H1 (cell line): Measurements from ENCODE around the gene ERCC1. TPM values are rescaled to one million over a fixed set of nuclear protein-coding genes. Genes with fewer than 3 reads are reported as not detected.

ENCODE experiments used
- KDM1A ChIP-seq: fragments of 200-600, 300-600 bp; sonication (generic); IDR thresholded peaks from 2 replicates; pipeline ENCODE4 v1.7.1; 2016; ENCODE audit warnings: mild to moderate bottlenecking, low read length, borderline replicate concordance
- SIN3A ChIP-seq, 2 experiments: IDR thresholded peaks in 1 of 2; conservative IDR thresholded peaks in 1 of 2; 2 replicates each; pipeline ENCODE4 v1.6.1; 2011 to 2012; ENCODE audit warnings: low read length in 2 of 2, improper control_type of control experiment in 1 of 2, low read depth in 1 of 2, mild to moderate bottlenecking in 1 of 2
- SIRT6 ChIP-seq: IDR thresholded peaks from one replicate; pipeline ENCODE4 v1.7.1; 2012; ENCODE audit warnings: low read length, inconsistent platforms
- SP4 ChIP-seq: IDR thresholded peaks from 2 replicates; pipeline ENCODE4 v1.6.1; 2012; ENCODE audit warnings: low read length, inconsistent platforms
- TAF1 ChIP-seq: IDR thresholded peaks from 2 replicates; pipeline ENCODE4 v1.6.1; 2011; ENCODE audit warnings: mild to moderate bottlenecking, low read depth, low read length
- YY1 ChIP-seq: IDR thresholded peaks from 2 replicates; pipeline ENCODE4 v1.6.1; 2011; ENCODE audit warnings: low read depth, mild to moderate bottlenecking, low read length
- ZNF274 ChIP-seq: IDR thresholded peaks from 2 replicates; pipeline ENCODE4 v1.7.0; 2012; ENCODE audit warnings: low read length, borderline replicate concordance; ENCODE audit errors: extremely low read depth
- polyA plus RNA-seq, 7 experiments: library from polyadenylated mRNA; depleted of rRNA in 3 of 7; stranded (reverse) in 5 of 7; unstranded in 2 of 7; fragments of >200 nt in 5 of 7; fragments of 200-250 nt in 2 of 7; gene quantifications; 1 replicate in 5 of 7; 2 replicates in 1 of 7; 4 replicates in 1 of 7; pipeline versions ENCODE4 v1.2.1 to v1.2.3, GENCODE V29; 2011 to 2013; ENCODE audit warnings: missing spikeins in 2 of 7, mixed read lengths in 2 of 7
- total RNA-seq: library from RNA; stranded (reverse); fragmentation: NEBNext Ultra II Directional; extraction: Animal tissue kit (Norgen Biotek cat#: 25700); gene quantifications from 2 replicates; pipeline ENCODE4 v1.2.1, GENCODE V29; 2021
- TF ChIP-seq, protein P1 (sequence below): fragments of 300-600 bp; sonication (generic); IDR thresholded peaks from 2 replicates; pipeline ENCODE4 v1.7.1; 2012; ENCODE audit warnings: low read length, moderate library complexity, mild to moderate bottlenecking, inconsistent platforms; ENCODE audit not compliant: insufficient replicate concordance
- TF ChIP-seq, protein P2 (sequence below): IDR thresholded peaks from 2 replicates; pipeline ENCODE4 v1.6.1; 2012; ENCODE audit warnings: inconsistent platforms

The ERCC1 gene
- total and polyA plus RNA-seq, 2 of the 8 experiments (the other 6 are each of a cell fraction or from before 2014, with no cell fraction given): 44.7 to 94.2 TPM

- TF ChIP-seq, protein P1, sequence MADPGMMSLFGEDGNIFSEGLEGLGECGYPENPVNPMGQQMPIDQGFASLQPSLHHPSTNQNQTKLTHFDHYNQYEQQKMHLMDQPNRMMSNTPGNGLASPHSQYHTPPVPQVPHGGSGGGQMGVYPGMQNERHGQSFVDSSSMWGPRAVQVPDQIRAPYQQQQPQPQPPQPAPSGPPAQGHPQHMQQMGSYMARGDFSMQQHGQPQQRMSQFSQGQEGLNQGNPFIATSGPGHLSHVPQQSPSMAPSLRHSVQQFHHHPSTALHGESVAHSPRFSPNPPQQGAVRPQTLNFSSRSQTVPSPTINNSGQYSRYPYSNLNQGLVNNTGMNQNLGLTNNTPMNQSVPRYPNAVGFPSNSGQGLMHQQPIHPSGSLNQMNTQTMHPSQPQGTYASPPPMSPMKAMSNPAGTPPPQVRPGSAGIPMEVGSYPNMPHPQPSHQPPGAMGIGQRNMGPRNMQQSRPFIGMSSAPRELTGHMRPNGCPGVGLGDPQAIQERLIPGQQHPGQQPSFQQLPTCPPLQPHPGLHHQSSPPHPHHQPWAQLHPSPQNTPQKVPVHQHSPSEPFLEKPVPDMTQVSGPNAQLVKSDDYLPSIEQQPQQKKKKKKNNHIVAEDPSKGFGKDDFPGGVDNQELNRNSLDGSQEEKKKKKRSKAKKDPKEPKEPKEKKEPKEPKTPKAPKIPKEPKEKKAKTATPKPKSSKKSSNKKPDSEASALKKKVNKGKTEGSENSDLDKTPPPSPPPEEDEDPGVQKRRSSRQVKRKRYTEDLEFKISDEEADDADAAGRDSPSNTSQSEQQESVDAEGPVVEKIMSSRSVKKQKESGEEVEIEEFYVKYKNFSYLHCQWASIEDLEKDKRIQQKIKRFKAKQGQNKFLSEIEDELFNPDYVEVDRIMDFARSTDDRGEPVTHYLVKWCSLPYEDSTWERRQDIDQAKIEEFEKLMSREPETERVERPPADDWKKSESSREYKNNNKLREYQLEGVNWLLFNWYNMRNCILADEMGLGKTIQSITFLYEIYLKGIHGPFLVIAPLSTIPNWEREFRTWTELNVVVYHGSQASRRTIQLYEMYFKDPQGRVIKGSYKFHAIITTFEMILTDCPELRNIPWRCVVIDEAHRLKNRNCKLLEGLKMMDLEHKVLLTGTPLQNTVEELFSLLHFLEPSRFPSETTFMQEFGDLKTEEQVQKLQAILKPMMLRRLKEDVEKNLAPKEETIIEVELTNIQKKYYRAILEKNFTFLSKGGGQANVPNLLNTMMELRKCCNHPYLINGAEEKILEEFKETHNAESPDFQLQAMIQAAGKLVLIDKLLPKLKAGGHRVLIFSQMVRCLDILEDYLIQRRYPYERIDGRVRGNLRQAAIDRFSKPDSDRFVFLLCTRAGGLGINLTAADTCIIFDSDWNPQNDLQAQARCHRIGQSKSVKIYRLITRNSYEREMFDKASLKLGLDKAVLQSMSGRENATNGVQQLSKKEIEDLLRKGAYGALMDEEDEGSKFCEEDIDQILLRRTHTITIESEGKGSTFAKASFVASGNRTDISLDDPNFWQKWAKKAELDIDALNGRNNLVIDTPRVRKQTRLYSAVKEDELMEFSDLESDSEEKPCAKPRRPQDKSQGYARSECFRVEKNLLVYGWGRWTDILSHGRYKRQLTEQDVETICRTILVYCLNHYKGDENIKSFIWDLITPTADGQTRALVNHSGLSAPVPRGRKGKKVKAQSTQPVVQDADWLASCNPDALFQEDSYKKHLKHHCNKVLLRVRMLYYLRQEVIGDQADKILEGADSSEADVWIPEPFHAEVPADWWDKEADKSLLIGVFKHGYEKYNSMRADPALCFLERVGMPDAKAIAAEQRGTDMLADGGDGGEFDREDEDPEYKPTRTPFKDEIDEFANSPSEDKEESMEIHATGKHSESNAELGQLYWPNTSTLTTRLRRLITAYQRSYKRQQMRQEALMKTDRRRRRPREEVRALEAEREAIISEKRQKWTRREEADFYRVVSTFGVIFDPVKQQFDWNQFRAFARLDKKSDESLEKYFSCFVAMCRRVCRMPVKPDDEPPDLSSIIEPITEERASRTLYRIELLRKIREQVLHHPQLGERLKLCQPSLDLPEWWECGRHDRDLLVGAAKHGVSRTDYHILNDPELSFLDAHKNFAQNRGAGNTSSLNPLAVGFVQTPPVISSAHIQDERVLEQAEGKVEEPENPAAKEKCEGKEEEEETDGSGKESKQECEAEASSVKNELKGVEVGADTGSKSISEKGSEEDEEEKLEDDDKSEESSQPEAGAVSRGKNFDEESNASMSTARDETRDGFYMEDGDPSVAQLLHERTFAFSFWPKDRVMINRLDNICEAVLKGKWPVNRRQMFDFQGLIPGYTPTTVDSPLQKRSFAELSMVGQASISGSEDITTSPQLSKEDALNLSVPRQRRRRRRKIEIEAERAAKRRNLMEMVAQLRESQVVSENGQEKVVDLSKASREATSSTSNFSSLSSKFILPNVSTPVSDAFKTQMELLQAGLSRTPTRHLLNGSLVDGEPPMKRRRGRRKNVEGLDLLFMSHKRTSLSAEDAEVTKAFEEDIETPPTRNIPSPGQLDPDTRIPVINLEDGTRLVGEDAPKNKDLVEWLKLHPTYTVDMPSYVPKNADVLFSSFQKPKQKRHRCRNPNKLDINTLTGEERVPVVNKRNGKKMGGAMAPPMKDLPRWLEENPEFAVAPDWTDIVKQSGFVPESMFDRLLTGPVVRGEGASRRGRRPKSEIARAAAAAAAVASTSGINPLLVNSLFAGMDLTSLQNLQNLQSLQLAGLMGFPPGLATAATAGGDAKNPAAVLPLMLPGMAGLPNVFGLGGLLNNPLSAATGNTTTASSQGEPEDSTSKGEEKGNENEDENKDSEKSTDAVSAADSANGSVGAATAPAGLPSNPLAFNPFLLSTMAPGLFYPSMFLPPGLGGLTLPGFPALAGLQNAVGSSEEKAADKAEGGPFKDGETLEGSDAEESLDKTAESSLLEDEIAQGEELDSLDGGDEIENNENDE: no peak
- TF ChIP-seq, protein P2, sequence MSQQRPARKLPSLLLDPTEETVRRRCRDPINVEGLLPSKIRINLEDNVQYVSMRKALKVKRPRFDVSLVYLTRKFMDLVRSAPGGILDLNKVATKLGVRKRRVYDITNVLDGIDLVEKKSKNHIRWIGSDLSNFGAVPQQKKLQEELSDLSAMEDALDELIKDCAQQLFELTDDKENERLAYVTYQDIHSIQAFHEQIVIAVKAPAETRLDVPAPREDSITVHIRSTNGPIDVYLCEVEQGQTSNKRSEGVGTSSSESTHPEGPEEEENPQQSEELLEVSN: peak; percentile 74
- 0 out of 2 replicates have a peak, but pooled peaks have one; percentile 14 for TF ChIP-seq KDM1A
- no peak for TF ChIP-seq TAF1
- TF ChIP-seq ZNF274: no peak
- peak; percentile 29; the same call in 1 of the 2 replicates for TF ChIP-seq SP4
- TF ChIP-seq SIN3A (conservative IDR thresholded peaks at IDR 0.05 in 1 of 2, IDR thresholded peaks at IDR 0.05 in 1 of 2; ENCODE audit: low read depth in 1 of 2, low read length in 2 of 2): peak in 1 of 2 experiments; percentile 60; a peak in 2 of 4 replicates
- no peak for TF ChIP-seq SIRT6
- TF ChIP-seq YY1: no peak; the same call in 1 of the 2 replicates
Measured at GRCh38 chr19:45405435-45406225, 18.1 kb downstream of the ERCC1 start (continued).
